Measurements from ENCODE around the gene SNX13.

SNX13 gene

GRCh38 chr7:17948526-17949238, 8.4 kb upstream of the SNX13 start:
- TF ChIP-seq CTCF (IDR thresholded peaks at IDR 0.05; ENCODE audit: low read depth, low read length, missing control alignments): no peak
- no peak overlapping the region for H3K4me3 ChIP-seq (replicated peaks; ENCODE audit: low read depth, low read length)
- no peak for DNase-seq (ENCODE audit: extremely low read depth, low read depth)

GRCh38 chr7:17947620-17948019, 7.3 kb upstream of the SNX13 start:
- no peak for TF ChIP-seq CTCF (IDR thresholded peaks at IDR 0.05; ENCODE audit: low read depth, low read length, missing control alignments)

GRCh38 chr7:17946591-17946990, 6.3 kb upstream of the SNX13 start:
- TF ChIP-seq CTCF (IDR thresholded peaks at IDR 0.05; ENCODE audit: low read depth, low read length, missing control alignments): no peak
- H3K4me3 ChIP-seq (replicated peaks; ENCODE audit: low read depth, low read length): no peak overlapping the region
- no peak for DNase-seq (ENCODE audit: extremely low read depth, low read depth)

More at GRCh38 chr7:17947620-17948019, 7.3 kb upstream of the SNX13 start:
- DNase-seq (ENCODE audit: extremely low read depth, low read depth): no peak
- H3K4me3 ChIP-seq (replicated peaks; ENCODE audit: low read depth, low read length): no peak overlapping the region

- no peak for DNase-seq (ENCODE audit: extremely low read depth, low read depth)
- TF ChIP-seq CTCF (IDR thresholded peaks at IDR 0.05; ENCODE audit: low read depth, low read length, missing control alignments): no peak
Measured at GRCh38 chr7:17944720-17945119, 4.4 kb upstream of the SNX13 start.

GRCh38 chr7:17943006-17943405, 2.7 kb upstream of the SNX13 start:
- TF ChIP-seq CTCF (IDR thresholded peaks at IDR 0.05; ENCODE audit: low read depth, low read length, missing control alignments): no peak
- H3K4me3 ChIP-seq (replicated peaks; ENCODE audit: low read depth, low read length): no peak overlapping the region
- DNase-seq (ENCODE audit: extremely low read depth, low read depth): no peak

More at GRCh38 chr7:17944720-17945119, 4.4 kb upstream of the SNX13 start:
- no peak overlapping the region for H3K4me3 ChIP-seq (replicated peaks; ENCODE audit: low read depth, low read length)

GRCh38 chr7:17942231-17942630, 1.9 kb upstream of the SNX13 start:
- no peak overlapping the region for H3K4me3 ChIP-seq (replicated peaks; ENCODE audit: low read depth, low read length)
- DNase-seq (ENCODE audit: extremely low read depth, low read depth): no peak
- no peak for TF ChIP-seq CTCF (IDR thresholded peaks at IDR 0.05; ENCODE audit: low read depth, low read length, missing control alignments)
